ENCODE results near the gene BRF1.

GRCh38 chr14:105301103-105301914 is 508 bp upstream of the BRF1 start:
- TF ChIP-seq, protein P1, sequence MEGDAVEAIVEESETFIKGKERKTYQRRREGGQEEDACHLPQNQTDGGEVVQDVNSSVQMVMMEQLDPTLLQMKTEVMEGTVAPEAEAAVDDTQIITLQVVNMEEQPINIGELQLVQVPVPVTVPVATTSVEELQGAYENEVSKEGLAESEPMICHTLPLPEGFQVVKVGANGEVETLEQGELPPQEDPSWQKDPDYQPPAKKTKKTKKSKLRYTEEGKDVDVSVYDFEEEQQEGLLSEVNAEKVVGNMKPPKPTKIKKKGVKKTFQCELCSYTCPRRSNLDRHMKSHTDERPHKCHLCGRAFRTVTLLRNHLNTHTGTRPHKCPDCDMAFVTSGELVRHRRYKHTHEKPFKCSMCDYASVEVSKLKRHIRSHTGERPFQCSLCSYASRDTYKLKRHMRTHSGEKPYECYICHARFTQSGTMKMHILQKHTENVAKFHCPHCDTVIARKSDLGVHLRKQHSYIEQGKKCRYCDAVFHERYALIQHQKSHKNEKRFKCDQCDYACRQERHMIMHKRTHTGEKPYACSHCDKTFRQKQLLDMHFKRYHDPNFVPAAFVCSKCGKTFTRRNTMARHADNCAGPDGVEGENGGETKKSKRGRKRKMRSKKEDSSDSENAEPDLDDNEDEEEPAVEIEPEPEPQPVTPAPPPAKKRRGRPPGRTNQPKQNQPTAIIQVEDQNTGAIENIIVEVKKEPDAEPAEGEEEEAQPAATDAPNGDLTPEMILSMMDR (IDR thresholded peaks at IDR 0.05): no peak
- TF ChIP-seq POLR2A (IDR thresholded peaks at IDR 0.05) (peak in 1 of 2 donors; percentile 55), EP300 (IDR thresholded peaks at IDR 0.05) (peak in 1 of 2 donors; percentile 74)
